ENCODE measurements around the gene TMEM161B.
"Not testable (repeated sequence)": the region's sequence is repeated elsewhere in the genome, so short reads cannot be mapped to it uniquely, and the experiment has no call there.

The TMEM161B gene

GRCh38 chr5:88177486-88177885 lies 91.2 kb downstream of the TMEM161B start:
- DNase-seq, result not testable (repeated sequence)

GRCh38 chr5:88172847-88173758 lies 95.5 kb downstream of the TMEM161B start:
- no peak for DNase-seq

GRCh38 chr5:88159591-88159990 lies 109.1 kb downstream of the TMEM161B start:
- DNase-seq, result no peak

DNA sequence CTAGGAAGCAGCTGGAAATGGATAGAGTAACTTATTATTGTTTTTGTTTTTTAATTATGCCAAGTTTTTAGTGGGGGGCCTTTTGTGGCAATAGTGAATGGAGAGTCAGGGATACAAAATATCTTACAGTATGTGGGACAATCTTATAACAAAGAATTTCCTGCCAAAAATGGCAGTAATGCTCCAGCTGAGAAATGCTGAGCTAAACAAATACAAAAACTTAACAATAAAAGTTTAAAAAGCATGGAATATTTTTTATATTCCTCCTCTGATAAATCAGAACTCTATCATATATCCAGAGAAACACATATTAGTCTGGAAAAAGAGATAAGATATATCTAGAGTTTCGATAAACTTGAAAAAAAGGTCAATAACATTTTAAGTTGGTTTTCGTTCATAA lies 110.6 kb downstream of the TMEM161B start:
- DNase-seq, result no peak

- no peak for DNase-seq
Measured at GRCh38 chr5:88154891-88155290, 113.8 kb downstream of the TMEM161B start.

- DNase-seq, result no peak
Measured at GRCh38 chr5:88150747-88151146, 117.9 kb downstream of the TMEM161B start.

DNA sequence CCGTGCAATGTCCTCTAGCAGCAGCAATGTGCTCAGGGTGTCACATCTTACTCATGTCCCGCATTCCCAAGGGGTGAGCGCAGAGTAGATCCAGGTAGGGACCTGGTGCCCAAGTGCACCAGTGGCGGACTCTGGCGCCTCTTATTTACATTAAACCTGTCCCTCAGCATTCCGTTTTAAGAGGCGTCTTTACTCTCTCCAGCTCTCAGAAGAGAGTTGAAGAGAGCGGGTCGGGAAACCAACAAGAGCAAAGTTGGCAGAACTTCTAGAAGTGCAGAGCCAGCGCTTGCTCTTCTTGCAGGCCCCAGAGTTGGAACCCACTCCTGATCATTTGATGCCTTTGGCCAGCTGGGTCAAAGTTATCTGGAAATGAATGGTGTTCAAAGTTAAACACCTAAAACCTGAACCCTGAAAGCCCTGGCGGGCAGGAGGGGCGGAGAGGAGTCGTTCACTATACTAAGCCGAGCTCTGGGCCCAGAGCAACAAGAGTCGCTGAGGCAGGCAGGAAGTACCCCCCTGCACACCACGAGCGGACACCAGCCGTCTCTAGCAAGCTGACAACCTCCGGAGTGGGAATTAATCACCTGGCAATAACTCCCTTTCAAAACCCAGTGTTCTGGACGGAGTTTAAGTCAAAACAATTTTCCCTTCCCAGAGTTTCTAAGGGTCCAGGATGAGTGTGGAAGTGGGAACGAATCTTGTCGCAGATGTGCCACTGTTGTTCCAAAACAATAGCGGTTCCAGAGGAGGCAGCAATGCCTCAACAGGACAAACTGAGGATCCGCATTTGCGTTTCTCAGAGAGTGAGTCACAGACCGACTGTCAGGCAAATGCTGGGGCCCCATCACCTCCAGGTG lies 122.8 kb downstream of the TMEM161B start:
- DNase-seq, result no peak

- DNase-seq, result no peak
Measured at GRCh38 chr5:88145221-88145610, 123.4 kb downstream of the TMEM161B start.
